HG02798 (cell line): Measurements from ENCODE around the gene BTN1A1.
"Not testable (repeated sequence)": the region's sequence is repeated elsewhere in the genome, so short reads cannot be mapped to it uniquely, and the experiment has no call there.

ENCODE experiments used
- ATAC-seq: cut with Tn5 transposase; IDR thresholded peaks from one replicate; pipeline ENCODE4 v1.9.1; 2021; ENCODE audit warnings: mild to moderate bottlenecking; ENCODE audit not compliant: unreplicated experiment, poor library complexity

Gene BTN1A1

GRCh38 chr6:26500102-26500501, at the start of gene BTN1A1:
BTN1A1 (plus strand) TSS chr6:26500303; CDS start chr6:26501287, 984 bp downstream.
- no peak for ATAC-seq

- ATAC-seq, result no peak
These were observed 47.4 kb upstream of the BTN1A1 start for GRCh38 chr6:26452631-26453235.

- ATAC-seq, result no peak
These were observed 45.5 kb upstream of the BTN1A1 start for GRCh38 chr6:26454631-26455030.

- ATAC-seq, result no peak
These were observed 44.6 kb upstream of the BTN1A1 start for GRCh38 chr6:26455357-26455970.

GRCh38 chr6:26457264-26457805, 42.8 kb upstream of the BTN1A1 start:
- peak; percentile 37 for ATAC-seq

- peak; percentile 98 for ATAC-seq
These were observed 42.1 kb upstream of the BTN1A1 start, which contains the start of gene BTN2A1 for GRCh38 chr6:26457806-26458688. BTN2A1 (plus strand) TSS chr6:26457955; CDS start chr6:26458637, 682 bp downstream.

- no peak for ATAC-seq
These were observed 40.9 kb upstream of the BTN1A1 start for GRCh38 chr6:26459023-26459810.

- ATAC-seq, result not testable (repeated sequence)
These were observed 38.8 kb upstream of the BTN1A1 start for GRCh38 chr6:26461353-26461752.

- no peak for ATAC-seq
These were observed 36.1 kb upstream of the BTN1A1 start for GRCh38 chr6:26464014-26464413.

GRCh38 chr6:26464416-26465131, 35.5 kb upstream of the BTN1A1 start:
- ATAC-seq, result no peak

GRCh38 chr6:26465776-26466175, 34.3 kb upstream of the BTN1A1 start:
- no peak for ATAC-seq

- ATAC-seq, result no peak
These were observed 31.3 kb upstream of the BTN1A1 start for GRCh38 chr6:26468829-26469228.

GRCh38 chr6:26470643-26471042, 29.5 kb upstream of the BTN1A1 start:
- ATAC-seq, result no peak

GRCh38 chr6:26471970-26472369, 28.1 kb upstream of the BTN1A1 start:
- no peak for ATAC-seq

- ATAC-seq, result no peak
These were observed 27.4 kb upstream of the BTN1A1 start for GRCh38 chr6:26472549-26473290.

GRCh38 chr6:26473429-26473757, 26.7 kb upstream of the BTN1A1 start:
- ATAC-seq, result no peak

GRCh38 chr6:26473758-26474438, 26.2 kb upstream of the BTN1A1 start:
- peak; percentile 92 for ATAC-seq

- no peak for ATAC-seq
These were observed 25.6 kb upstream of the BTN1A1 start for GRCh38 chr6:26474439-26474881.
